D341Med (cell line): ENCODE data around the gene SLC15A4.

ENCODE experiments used
- DNase-seq: peaks from one replicate; pipeline ENCODE4 v3.0.0; 2012; ENCODE audit warnings: low spot score

The SLC15A4 gene

DNA sequence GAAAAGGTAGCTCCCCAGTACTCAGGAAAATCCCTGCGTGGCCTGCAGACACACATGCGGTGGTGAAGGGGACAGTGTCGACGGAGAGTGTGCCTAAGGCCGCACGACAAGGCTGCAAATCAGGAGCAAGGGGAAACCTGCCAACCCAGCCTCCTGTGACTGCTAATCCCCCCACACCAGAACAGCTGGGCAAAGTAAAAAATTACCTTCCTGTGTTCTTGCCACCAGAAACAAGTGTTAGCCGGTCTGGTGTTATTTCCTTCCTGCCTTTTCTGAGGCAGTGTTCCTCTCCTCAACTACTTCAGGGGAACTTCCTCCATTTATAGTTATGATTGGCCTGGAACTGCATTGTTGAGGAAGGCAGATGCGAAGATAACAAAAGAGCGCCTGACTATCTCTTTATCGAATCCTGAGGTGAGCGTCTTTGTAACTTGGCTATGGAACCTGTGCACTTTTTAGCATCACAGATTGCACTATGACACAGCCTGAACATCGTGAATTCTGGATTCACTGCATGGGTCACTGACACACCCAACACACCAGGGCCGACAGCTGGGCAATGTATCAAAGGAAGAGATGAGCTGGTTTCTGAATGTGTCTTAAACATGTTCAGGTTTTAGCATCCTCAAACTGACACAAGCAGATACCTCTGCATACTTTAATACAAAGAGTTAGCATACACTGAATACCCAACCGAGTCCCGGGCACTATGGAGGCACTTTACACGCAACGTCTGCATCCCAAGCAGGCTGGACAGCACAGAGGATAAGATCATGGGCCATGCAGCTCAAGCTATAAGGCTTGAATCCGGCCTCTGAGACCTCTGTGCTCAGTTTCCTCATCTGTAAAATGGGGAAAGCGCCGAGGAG is 28.9 kb downstream of the SLC15A4 start:
- no peak for DNase-seq

DNA sequence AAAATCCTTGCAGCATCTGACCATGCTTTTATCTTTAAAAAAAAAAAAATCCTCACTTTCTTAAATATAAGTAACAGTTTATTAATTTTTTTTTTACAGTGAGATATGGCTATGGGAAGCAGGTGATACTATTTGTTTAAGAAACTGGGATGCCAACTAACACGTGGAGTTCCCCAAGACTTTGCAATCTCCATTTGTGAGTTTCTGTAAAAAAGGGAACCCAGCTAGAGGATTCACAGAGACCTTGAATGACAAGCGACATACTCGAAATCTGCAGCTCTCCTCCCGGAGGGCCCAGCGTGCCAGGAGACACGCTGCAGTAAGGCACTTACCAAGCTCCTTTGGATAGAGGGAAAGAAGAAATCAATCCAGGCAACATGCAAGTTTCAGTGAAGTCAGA is 30.1 kb downstream of the SLC15A4 start:
- no peak for DNase-seq

DNA sequence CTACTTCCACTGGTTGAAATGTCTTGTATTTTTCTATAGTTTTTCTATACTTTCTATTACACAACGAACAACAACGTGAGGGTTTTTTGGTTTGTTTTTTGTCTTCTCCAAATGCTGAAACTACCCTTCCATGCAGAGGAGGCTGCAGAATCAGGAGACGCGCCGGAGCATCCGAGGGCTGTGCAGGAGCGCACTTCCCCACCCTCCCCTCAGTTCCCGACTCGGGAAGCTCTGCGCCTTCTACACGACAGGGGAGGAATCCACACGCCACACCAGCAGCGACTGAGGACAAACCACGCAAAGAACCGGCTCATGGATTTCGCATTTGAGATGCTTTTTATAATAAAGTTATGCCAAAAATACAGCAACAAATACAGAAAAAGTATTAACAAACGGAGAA is 30.9 kb downstream of the SLC15A4 start:
- no peak for DNase-seq

DNA sequence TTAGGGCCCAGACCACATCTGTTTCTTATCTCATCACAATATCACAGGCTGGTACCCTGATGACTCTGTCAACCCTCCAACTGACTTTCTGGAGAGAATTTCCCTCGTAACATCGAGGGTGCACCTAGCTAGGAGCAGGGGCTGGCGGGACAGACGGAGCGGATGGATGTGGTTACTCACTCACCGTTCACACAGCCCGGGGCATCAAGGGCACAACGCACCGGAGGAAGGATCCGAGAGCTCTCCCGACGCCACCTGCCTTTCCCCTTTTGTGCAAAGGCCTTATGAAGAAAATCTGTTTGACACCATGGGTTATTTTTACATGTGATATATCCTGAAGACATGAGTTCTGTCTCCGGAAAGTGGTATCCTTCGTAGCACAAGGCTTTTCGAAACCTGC is 31.4 kb downstream of the SLC15A4 start:
- DNase-seq, result no peak

DNA sequence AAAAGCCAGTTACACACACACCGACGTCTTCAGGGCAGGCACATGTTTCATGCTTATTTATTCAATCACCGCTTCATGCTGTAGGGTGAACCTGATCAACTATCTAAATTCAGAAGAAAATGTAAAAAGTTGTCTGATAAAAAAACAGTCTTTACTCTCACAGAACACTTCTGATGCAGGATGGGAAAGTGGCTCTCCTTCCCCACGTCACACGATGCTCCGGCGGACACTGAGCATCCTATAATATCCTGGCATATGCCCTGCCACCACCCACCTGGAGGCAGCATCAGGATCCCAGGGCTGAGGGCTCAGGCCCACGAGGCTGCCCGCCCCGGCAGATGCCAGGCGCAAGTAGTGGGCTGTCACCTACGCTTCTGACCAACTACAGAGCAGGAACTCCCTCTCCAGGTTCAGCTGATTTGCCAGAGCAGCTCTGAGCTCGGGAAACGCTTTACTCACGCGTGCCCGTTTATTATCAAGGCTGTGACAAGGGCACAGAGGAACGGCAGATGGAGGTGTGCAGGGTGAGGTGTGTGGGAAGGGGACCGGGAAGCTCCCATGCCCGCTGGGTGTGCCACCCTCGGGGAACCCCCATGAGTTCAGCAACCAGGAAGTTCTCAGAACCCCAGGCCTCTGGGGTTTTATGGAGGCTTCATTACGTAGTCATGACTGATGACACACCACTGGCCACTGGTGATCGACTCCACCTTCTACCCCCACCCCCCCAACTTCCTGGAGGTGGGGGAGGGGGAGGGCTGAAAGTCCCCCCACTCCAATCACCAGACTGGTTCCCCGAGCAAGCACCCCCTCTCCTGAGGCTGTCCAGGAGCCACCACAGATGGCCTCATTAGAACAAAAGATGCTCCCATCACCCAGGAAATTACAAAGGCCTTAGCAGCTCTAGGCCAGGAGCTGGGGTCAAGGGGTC is 32.1 kb downstream of the SLC15A4 start:
- no peak for DNase-seq

DNA sequence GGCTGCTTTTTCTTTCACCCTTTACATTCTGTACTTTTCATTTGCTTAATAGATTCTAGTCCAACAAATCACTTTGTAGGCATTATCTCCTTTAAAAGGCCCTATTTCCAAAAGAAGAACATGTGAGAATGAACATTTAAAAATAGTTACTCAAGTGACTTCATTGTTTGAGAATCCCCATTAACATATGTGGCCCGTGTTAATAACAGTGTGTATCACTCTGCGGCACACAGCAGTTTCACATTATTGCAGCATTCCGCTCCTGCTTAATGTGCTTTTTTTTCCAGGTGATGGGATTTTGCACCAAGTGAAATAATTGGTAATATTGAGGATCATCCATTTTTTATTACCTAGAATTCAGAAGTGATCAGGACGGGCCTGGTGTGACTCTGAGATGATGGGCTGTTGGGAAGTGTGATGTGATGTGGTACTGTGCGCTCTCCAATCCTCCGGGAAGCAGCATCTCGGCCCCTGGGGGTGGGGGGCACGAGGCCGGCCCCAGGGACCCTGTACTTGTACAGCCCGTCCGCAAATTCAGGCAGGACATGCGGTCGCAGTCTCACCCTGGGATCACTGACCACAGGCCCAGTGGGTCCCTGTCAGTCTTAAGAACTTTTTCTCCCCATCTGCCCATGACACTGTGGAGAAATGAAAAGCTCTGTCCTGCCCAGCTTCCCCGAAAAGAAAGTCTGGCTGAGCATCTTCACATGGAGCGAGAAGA is 32.9 kb downstream of the SLC15A4 start:
- DNase-seq, result no peak

DNA sequence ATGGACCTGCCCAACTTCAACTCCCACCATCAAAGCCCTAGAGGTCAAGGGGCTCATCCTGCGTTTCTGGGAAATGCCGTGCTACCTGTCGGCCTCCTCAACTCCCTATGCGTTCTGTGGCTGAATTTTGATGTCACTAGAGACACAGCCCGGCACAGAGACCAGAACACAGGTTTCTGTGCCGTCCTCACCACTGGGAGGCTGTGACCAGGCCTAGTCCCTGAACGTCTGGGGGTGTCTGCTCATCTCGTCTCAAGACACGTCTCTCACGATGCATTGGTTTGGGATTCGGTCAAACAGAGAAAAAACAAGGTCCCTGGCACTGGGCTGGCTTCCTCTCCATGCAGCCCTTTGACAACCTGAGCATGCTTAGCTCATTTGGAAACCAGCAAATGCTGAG is 33.5 kb downstream of the SLC15A4 start:
- no peak for DNase-seq

DNA sequence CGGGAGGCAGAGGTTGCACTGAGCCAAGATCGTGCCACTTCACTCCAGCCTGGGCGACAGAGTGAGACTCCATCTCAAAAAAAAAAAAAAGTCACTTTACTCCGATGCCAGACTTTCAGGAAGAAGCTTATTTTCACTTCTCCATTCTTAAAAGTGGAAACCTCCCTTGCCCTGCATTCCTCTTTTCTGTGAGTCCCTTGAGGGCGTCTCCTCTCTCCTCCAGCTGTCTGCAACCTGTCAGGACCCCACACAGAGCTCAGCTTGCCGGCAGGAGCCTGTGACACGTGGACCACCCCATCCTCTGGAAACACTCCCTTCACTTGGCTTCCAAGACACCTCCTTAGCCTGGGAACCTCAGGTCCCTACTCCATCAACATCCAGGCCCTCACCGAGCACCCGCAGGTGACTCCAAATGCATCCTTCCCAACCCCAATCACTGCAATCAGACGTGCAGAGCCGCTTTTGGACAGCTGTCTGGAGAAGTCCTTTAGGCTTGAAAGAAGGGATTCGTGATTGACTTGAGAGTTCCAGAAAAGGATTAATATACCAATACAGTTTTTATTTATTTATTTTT is 34.3 kb downstream of the SLC15A4 start:
- DNase-seq, result no peak

DNA sequence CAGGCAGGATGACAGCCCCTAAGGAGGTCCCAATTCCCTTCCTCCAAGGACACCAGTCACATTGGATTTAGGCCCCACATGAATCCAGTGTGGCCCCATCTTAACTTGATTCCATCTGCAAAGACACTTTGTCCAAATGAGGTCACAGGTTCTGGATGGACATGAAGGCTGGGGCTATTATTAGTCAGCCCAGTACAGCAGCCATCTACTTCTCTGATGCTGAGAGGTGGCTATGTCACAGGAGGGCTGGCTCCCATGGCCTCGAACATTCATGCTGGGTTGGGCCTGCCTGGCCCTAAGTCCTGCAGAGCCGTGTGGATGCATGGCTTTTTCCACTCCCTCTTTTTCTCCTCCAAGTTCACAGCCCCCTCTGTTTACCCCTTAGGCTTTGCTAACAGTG is 35.9 kb downstream of the SLC15A4 start:
- no peak for DNase-seq

DNA sequence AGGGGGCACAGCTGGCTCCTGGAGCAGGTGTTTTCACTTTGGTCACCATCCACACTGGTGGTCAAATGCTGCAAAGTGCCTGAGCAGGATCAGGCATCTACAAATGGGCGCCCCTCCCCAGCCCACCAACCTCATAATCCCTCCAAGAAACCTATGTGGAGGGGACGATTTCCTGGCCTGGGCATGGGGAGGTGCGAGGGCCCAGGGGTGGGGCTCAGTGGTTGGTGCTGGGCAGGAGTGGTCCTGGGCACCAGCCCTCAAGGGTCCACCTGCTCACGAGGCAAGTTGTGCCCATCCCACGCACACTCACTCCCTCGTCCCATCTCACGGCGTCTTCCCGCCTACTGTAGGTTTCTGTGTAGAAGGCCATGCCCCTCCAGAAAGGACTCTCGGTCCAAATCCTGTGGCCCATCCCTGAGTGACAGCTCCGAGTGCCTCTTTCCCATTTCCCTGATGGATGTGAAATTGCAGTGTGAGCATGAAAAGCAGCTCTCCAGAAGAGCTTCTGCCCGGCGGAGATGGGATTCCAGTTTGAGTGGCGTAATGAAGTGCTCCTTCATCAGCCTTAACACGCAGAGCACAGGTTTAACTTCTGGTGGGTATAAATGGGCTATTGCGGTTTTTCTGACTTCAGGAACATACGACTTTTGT is 36.9 kb downstream of the SLC15A4 start:
- DNase-seq, result no peak

DNA sequence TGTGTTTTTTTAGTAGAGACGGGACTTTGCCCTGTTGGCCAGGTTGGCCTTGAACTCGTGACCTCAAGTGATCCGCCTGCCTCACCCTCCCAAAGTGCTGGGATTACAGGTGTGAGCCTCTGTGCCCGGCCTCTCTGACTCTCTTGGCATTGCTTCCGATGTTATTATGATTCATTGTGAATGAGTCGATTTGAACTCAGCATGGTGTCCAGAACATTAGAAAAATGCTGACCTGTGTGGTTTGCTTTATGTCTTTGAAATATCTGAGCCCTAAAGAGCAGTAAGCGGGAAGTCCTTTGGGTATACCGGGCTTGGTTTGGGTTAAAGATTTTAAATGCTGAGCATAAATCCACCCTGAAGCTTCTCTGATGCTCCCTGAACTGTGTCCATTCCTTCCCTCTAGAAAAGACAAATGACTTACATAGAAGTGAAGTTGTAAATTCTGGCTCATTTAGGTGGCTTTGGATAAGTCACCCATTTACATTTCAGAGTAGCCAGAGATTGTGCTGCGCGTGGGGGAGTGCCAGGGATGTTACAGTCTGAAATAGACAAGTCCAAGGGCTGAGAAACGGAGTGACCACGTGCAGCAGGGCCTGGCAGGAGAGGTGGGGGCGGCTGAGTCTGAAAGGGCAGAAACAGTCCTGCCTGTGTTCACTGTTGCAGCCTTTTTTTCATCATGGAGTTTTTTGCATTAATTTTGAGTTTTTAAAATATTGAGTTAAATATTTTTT is 39.6 kb downstream of the SLC15A4 start:
- no peak for DNase-seq

DNA sequence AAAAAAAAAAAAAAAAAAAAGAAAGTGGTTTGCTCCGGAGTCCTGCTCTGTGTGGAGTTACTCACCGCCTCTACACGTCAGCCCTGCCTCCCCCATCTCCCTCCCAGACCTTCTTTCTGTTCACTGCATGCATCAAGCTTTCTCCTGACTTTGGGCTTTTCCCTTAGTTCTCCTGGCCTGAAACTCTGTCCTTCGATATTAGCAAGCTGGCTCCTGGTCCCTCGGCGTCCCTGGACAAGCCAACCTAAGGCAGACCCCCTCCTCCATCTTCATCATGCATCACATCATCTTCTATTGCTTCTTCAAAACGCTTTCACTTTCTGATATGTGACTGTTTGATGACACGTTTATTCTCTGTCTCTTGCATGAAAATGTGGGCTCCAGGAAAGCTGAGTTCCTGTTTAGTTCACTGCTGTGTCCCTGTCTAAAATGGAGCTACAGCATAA is 40.6 kb downstream of the SLC15A4 start:
- DNase-seq, result no peak

DNA sequence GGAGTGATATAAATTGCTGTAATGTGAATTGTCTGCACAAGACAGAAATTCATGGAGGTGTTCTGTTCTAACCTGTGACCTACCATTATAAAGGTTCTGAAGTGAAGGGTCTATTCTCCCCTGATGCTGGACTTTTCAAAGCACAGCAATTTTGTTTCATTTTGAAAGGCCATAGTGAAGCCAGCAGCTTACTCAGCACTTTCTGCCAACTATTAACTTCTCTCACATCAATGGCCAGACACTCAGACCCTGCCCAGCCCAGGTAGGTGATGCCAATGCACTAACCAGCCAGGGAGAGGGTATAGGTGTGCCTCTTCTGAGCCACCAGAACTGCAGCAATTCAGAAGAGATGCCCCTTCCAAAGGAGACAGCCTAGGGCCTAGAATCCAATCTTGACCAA is 43.9 kb downstream of the SLC15A4 start:
- DNase-seq, result no peak

DNA sequence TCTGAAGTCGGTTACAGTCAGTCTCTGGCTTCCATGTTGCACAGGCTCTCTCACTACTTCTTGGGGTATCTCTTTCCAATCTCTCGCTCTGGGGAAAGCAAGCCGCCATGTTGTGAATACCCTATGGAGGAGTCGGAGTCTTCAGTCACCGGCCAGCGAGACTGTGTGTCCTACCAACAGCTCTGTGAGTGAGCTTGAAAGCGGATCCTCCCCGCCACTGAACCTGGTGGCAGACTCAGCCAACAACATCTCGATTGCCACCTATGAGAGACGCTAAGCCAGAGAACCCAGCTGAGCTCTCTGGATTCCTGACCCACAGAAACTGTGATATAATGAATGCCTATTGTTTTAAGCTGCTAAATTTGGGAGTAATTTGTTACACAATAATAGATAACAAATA is 51.5 kb downstream of the SLC15A4 start:
- DNase-seq, result no peak

DNA sequence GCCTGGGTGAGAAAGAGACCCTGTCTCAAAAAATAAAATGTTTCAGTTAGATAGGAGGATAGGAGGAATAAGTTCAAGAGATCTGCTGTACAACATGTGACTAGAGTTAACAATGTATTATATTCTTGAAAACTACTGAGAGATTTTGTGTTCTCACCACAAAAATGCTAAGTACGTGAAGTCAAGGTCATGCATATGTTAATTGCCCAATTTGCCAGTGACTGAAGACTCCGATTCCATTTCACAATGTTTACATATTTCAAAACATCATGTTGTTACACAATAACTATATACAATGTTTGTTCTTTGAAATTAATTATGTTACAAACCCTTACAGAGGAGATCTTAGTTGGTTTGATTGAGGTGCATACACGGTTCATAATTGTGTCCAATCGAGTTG is 52.1 kb downstream of the SLC15A4 start:
- no peak for DNase-seq

DNA sequence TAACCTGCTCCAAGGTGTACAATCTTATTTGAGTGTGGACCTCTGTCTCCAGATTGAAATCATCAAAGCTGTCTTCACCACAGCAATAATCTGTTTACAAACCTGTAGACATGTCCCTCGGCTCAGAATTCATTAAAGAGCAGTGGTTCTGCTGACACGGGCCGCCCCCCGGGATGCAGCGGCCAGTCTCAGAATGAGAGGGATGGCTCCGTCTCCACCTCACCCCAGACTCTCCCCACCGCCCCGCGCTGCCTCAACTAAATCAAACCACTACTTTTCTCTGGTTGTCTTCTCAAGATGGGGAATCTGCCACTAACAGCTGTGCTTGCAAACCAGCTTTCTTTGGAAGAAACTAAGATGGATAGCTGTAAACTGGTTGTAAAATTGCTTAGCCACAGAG is 56.2 kb downstream of the SLC15A4 start:
- DNase-seq, result no peak

DNA sequence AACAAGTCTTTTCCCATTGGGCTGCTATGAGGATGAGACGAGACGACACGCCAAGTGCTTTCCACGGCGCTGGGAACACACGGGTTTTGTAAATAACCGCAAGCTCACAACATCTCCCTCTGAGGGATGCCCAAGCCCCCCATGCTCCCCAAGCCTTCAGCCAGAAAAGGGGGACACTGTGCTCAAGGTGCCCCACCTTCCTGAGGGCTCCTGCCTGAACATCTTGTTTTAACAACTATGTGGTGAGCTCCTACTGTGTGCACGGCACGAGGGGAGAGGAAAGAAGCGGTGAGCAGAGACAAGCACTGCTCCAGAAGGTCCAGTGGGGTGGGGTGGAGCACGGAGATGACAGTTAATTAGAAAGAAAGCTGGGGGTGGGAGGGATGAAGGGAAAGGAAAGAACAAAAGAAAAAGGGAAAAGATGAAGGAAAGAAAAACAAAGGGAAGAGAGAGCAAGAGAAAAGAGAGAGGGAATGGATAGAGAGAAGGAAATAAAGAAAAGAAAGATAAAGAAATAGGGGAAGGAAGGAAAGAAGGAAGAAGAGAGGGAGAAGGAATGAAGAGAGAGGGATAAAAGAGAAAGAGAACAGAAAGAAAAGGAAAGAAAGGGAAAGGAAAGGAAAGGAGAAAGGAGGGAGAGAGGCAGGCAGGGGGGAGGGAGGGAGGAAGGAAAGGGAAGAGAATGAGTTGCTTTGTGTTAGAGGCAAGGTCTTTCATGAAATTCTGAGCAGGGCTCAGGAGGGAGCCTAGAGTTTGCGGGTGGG is 56.8 kb downstream of the SLC15A4 start:
- no peak for DNase-seq

DNA sequence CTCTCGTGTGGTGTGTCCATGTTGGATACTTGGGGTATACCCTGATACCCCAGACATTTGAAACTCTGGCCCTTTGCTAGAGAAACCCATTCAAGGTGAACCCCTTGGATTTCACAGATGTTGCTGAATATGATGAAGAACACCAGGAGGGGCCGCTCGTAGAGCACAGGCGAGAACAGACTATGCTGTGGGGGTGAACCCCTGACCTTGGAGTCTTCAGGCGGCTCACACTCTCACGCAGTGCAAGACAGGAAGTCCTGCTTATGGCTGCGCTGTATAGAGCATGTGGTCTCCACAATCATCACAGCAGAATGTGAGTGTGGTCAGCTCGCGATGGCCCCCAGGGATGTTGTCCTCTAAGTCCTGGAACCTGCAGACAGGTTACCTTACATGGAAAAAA is 60.4 kb downstream of the SLC15A4 start:
- DNase-seq, result no peak

DNA sequence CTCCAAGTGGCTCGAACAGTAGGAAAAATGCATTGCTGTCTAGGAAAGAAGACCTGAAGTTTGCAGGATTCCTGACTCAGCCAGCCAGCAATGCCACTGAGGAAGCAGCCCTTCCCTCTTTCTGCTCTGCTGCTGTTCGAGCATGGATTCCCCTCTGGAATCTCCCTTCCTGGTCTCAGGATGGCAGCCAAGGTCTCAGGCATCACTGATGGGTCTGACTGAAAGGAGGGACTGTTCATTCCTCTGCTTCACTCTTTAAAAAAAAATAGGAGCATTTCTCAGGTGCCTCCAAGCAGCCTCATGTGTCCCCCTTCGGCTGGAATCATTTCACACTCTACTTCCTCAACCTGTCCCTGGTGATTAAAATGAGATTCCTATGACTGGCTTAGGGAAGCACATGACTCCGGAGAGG is 62.4 kb downstream of the SLC15A4 start:
- no peak for DNase-seq

DNA sequence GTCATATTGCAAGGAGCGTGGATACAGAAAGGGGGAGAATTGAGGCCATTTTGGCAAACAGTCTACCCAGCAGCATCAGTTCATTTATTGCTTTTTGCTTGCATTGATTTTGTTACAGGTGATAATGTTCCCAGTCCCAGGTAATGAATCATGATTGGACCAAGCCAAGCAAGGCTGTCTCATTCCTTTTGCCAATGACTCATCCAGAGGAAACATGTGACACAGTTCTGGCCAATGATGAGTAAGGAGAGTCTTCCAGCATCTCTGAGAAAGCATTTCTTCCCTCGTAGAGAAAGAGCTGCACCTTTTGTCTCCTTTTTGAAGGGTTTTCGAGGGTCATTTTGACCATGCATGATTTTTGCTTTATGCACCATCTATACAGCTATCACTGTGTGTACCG is 68.2 kb downstream of the SLC15A4 start:
- no peak for DNase-seq
